Hematopoietic multipotent progenitor cell treated with erythropoietin and hydrocortisone succinate and interleukin-3 and kit ligand, for 17 days (in vitro differentiated cells): Measurements from ENCODE around the gene ZCCHC9.

ENCODE experiments used
- DNase-seq: peaks from one replicate; pipeline ENCODE4 v3.0.0-alpha.2; 2015; ENCODE audit warnings: low spot score

ZCCHC9 gene

DNA sequence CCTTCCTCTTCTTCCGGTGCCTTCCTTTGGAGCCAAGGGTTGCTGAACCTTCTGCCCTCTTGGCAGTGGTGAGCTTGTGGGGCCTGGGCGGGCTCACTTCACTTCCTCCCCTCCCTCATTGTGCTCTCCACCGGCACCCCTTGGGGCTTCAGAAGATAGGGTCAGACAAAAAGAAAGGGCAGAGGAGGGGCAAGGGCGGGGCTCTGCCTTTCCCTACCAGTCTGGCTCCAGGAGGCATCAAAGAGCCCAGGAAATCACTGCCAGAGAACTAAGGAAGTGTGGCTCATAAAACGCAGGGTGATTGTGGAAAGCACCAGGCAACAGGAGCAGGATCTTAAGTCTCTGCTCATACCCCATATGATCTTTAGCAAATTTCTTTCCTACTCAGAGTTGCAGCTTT lies 57.7 kb downstream of the ZCCHC9 start:
- no peak for DNase-seq

DNA sequence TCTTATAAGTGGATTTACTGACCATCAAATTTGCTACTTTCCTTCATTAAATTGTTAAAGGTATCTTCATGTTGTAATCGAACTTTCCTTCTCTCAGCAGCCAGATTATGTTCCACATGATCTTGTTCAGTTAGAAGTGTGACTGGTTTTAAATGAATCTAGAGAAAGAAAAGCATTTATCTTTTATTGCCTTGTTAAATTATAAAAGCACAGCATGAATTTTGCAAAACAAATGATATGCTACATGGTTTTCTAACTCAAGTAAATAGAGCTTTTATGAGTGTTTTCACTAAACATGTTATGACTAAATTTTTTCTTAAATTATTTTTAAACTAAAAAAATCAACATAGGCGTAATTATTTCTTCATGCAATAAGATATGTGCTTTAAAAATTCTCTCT lies 58.5 kb downstream of the ZCCHC9 start:
- no peak for DNase-seq

DNA sequence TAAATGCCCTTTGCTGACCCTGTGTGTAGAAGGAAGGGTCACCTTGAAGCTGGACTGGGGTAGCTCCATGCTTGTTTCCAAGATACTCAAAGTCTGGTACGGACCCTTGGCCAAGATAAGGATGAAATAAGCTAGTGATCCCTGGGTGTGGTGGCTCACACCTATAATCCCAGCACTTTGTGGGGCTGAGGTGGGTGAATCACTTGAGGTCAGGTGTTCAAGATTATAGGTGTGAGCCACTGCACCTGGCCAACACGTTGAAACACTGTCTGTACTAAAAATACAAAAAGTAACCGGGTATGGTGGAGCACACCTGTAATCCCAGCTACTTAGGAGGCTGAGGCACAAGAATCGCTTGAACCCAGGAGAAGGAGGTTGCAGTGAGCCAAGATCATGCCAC lies 59.3 kb downstream of the ZCCHC9 start:
- no peak for DNase-seq

DNA sequence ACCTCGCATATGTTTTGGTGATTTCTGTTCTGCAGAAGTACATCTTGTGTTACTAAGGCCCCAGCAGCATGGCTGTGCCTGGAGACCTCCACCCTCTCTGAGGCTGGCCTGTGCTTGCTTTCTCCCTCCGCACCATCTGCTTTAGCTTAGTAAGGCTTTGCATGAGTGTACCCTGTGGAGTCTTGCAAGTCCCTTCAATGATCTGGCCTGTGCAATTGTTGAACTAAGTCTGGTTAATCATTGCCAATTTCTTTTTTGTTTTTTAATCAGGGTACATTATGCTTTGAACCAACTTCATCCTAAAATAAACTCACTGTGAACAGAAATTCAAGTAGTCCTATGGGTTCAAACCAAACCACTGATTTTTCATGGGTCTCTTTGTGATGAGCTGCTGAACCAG lies 60.2 kb downstream of the ZCCHC9 start:
- DNase-seq: no peak
